Esophagus squamous epithelium (tissue), 5 donors: ENCODE results near the gene SNX9. TPM values are rescaled to one million over a fixed set of nuclear protein-coding genes. Genes with fewer than 3 reads are reported as not detected.

Experiments used
- DNase-seq: peaks from one replicate; lab custom pipeline; 2025; lab: John Stamatoyannopoulos, UW
- H3K27ac ChIP-seq, 4 donors: fragments of 200-600 bp; sonication (generic); one replicate each; pipeline ENCODE4 v1.5.1; 2016 to 2019; ENCODE audit warnings: mild to moderate bottlenecking in 1 of 4
- H3K27me3 ChIP-seq, 4 donors: fragments of 200-600 bp; sonication (generic); 1 replicate in 3 of 4; 2 replicates in 1 of 4; pipeline versions ENCODE4 v1.5.1 to v1.6.0; 2017 to 2021; ENCODE audit warnings: antibody characterized with exemption in 1 of 4
- H3K36me3 ChIP-seq, 3 donors: fragments of 200-600 bp; sonication (generic); one replicate each; pipeline ENCODE4 v1.5.1; 2016 to 2019
- H3K4me1 ChIP-seq, 3 donors: fragments of 200-600 bp; sonication (generic); one replicate each; pipeline ENCODE4 v1.5.1; 2017 to 2019
- H3K4me3 ChIP-seq, 4 donors: fragments of 200-600 bp; sonication (generic); 1 replicate in 3 of 4; 2 replicates in 1 of 4; pipeline ENCODE4 v1.5.1; 2016 to 2019; ENCODE audit warnings: mild to moderate bottlenecking in 2 of 4, moderate library complexity in 1 of 4
- H3K9me3 ChIP-seq, 3 donors: fragments of 200-600 bp; sonication (generic); one replicate each; pipeline ENCODE4 v1.5.1; 2016 to 2019
- CTCF ChIP-seq, 6 experiments: fragments of 450-650 bp in 4 of 6; fragments of 200-600 bp in 2 of 6; sonication (generic) in 2 of 6; IDR thresholded peaks; one replicate each; pipeline ENCODE4 v1.5.1; 2016 to 2019; ENCODE audit warnings: antibody characterized with exemption in 6 of 6, mild to moderate bottlenecking in 4 of 6, moderate library complexity in 4 of 6
- POLR2A ChIP-seq, 4 donors: fragments of 450-650 bp; IDR thresholded peaks; one replicate each; pipeline ENCODE4 v1.6.1; 2017; ENCODE audit warnings: antibody characterized with exemption in 4 of 4, mild to moderate bottlenecking in 4 of 4, moderate library complexity in 3 of 4
- WGBS, 2 donors: methylation state at CpG; one replicate each; pipeline ENCODE4 v1.1.5; 2018; 5-methylcytosine and 5-hydroxymethylcytosine counted together
- intact Hi-C: fragments of 100-400 bp; cut with DNase I; formaldehyde crosslinking; loops from one replicate; pipeline ENCODE4 v1.15.0; 2022
- total RNA-seq, 4 donors: library from RNA; depleted of rRNA; stranded (reverse); fragments of >200 nt; gene quantifications; one replicate each; pipeline ENCODE4 v1.1.0, GENCODE V29; 2016
- donor health status: DM: yes; HTN: yes; CAD: no.

SNX9 gene
- total RNA-seq, 4 donors from 2014 or later, result 19.9 to 39.9 (median 33.5) TPM

GRCh38 chr6:157777344-157777743 lies 45.7 kb upstream of the SNX9 start:
- no peak for TF ChIP-seq POLR2A (IDR thresholded peaks at IDR 0.05)
- TF ChIP-seq CTCF (IDR thresholded peaks at IDR 0.05), result no peak
- Histone ChIP-seq H3K27ac (no peak overlapping the region), H3K4me3 (no peak overlapping the region), H3K4me1 (no peaks in the 10 kb centered on the region), H3K9me3 (no peaks in the 10 kb centered on the region), H3K27me3 (peaks cover 0 to 17% (median 0%) of the 10 kb centered on the region in 4 donors), H3K36me3 (no peaks in the 10 kb centered on the region)
- intact Hi-C loops, result no loop called here
- WGBS, 2 donors, result 93 to 95% methylated on average over 4 of the region's 4 CpGs
- no peak for DNase-seq

DNA sequence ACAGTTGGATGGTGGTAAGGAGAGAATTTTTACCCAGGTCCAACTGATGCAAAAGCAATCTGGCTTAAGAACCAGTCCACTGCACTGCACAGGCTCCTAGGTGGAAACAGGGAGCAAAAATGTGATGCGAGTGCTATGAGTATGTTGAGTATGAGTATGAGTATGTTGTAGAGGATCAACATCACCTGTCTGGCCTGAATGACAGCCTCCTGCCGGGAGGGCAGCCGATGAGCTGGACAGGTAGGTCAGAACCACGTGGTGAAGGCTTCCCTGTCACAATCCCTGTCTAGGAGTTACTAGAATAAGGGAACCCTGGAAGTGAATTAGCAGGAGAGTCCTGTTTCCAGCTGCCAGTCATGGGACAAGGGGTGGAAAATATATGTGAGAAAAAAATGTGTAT lies 44.3 kb upstream of the SNX9 start:
- Histone ChIP-seq H3K9me3 (no peaks in the 10 kb centered on the region), H3K4me3 (no peak overlapping the region), H3K27ac (no peak overlapping the region), H3K36me3 (no peaks in the 10 kb centered on the region), H3K27me3 (peaks cover 0 to 9% (median 0%) of the 10 kb centered on the region in 4 donors), H3K4me1 (no peaks in the 10 kb centered on the region)
- TF ChIP-seq POLR2A (IDR thresholded peaks at IDR 0.05) (no peak), CTCF (IDR thresholded peaks at IDR 0.05) (no peak)
- DNase-seq, result no peak
- WGBS, 2 donors, result 85 to 92% methylated on average over 4 of the region's 4 CpGs
- intact Hi-C loops, result no loop called here

GRCh38 chr6:157779705-157780604 lies 43.1 kb upstream of the SNX9 start:
- no peak for TF ChIP-seq POLR2A (IDR thresholded peaks at IDR 0.05)
- no peak for TF ChIP-seq CTCF (IDR thresholded peaks at IDR 0.05)
- H3K27me3 ChIP-seq, result peaks cover 0 to 5% (median 0%) of the 10 kb centered on the region in 4 donors
- no peak for DNase-seq
- intact Hi-C loops, result no loop called here
- no peaks in the 10 kb centered on the region for H3K36me3 ChIP-seq
- H3K4me3 ChIP-seq, result no peak overlapping the region
- WGBS, 2 donors, result 56 to 63% methylated on average over 9 of the region's 9 CpGs
- no peak overlapping the region for H3K27ac ChIP-seq
- no peaks in the 10 kb centered on the region for H3K9me3 ChIP-seq
- H3K4me1 ChIP-seq, result no peaks in the 10 kb centered on the region

DNA sequence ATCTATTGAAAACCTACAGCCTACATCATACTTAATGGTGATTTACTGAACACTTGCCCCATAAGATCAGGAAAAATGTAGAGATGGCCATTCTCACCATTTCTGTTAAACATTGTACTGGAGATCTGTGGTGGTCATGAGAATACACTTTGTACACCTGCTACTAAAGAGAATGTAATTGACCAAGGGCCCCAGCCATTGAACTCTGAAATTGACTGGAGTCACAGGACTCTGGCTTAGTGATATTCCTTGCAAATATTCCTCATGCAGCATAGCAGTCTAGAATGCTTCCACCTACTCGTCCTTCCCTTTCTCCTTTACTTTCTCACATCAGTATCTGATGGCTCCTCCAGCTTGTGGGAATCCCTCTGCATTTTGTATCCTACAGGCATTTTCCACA lies 37.4 kb upstream of the SNX9 start:
- H3K36me3 ChIP-seq, result no peaks in the 10 kb centered on the region
- H3K27me3 ChIP-seq, result peaks cover 0 to 5% (median 0%) of the 10 kb centered on the region in 4 donors
- no peaks in the 10 kb centered on the region for H3K4me1 ChIP-seq
- H3K9me3 ChIP-seq, result no peaks in the 10 kb centered on the region
- no peak overlapping the region for H3K27ac ChIP-seq
- no peak overlapping the region for H3K4me3 ChIP-seq
- TF ChIP-seq POLR2A (IDR thresholded peaks at IDR 0.05), result no peak
- no peak for TF ChIP-seq CTCF (IDR thresholded peaks at IDR 0.05)
- DNase-seq, result no peak
- intact Hi-C loops, result no loop called here
- WGBS, 2 donors, result 76 to 78% methylated on average over 1 of the region's 1 CpG

- no peak for TF ChIP-seq POLR2A (IDR thresholded peaks at IDR 0.05)
- TF ChIP-seq CTCF (IDR thresholded peaks at IDR 0.05), result no peak
- DNase-seq, result no peak
- Histone ChIP-seq H3K27ac (no peak overlapping the region), H3K27me3 (peaks cover 0 to 5% (median 0%) of the 10 kb centered on the region in 4 donors), H3K9me3 (no peaks in the 10 kb centered on the region), H3K4me1 (peaks cover 0 to under 1% (median 0%) of the 10 kb centered on the region in 3 donors), H3K4me3 (no peak overlapping the region), H3K36me3 (no peaks in the 10 kb centered on the region)
- intact Hi-C loops, result no loop called here
- WGBS, 2 donors, result 81 to 88% methylated on average over 3 of the region's 3 CpGs
Measured at GRCh38 chr6:157786221-157786620, 36.8 kb upstream of the SNX9 start.
